HG03175 (cell line): Measurements from ENCODE around the gene CCBE1.
"Not testable (repeated sequence)": the region's sequence is repeated elsewhere in the genome, so short reads cannot be mapped to it uniquely, and the experiment has no call there.

Experiments
- ATAC-seq: cut with Tn5 transposase; IDR thresholded peaks from one replicate; pipeline ENCODE4 v1.9.1; 2021; ENCODE audit warnings: mild to moderate bottlenecking, moderate library complexity; ENCODE audit not compliant: unreplicated experiment

CCBE1 gene

DNA sequence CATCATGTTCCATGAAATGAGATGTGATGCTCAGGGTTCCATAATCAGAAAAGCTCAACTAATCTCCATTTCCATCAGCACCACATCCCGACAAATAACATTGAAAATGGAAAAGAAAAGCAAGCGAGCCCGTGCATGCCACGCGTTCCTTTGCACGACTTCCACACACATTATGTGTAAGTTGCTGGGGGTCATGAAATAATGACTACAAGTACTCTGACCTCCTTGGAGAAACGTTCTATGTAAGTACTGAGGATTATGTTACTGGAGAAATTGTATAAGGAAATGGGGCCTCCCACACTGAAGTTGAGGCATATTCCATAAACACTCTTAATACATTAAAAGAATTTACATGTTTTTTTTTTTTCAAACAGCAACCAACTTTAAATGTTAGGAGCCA, 38.3 kb downstream of the CCBE1 start:
- no peak for ATAC-seq

DNA sequence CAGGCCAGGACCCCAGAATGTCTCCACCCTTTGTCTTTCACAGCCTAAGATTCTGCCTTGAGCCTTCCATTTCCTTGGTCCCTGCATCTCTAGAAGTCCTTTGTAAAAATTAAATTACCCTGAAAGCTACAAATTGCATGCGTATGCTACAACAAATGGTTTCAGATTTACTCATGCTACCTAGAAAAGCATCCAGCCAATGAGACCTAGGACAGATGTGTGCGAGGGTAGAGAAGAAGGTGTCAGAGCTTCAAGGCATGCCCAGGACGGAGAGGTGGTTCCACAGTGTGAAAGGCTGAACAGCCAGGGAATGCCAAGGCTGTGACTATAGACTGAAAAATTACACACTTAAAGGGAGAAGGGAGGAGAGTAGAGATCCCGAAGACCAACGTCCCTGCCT, 40.2 kb downstream of the CCBE1 start:
- no peak for ATAC-seq

DNA sequence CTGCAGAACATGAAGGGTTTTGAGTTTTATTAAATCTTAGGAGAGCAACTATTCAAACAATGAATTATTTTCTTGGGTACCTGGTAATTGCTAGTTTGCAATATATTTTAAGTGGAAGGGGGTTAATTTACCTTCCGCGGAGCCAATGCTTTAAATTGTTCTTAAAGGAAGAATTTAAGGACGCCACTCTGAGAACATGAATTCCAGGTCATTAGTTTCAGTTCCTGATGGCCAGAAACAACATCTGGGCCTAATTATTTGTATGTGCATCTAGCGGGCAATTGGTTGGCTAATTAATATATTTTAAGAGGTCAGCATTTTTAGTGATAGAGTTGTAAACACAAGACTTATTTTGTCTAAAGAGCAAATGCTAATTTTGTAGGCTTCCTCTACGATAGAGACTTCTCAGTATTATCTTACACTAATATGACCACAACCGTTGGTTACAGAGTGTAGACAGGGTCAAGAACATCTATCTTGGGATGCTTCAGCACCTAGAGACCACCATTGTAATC, 40.8 kb downstream of the CCBE1 start:
- no peak for ATAC-seq

- ATAC-seq = no peak
Measured at GRCh38 chr18:59655676-59656075, 41.5 kb downstream of the CCBE1 start.

- ATAC-seq = no peak
Measured at GRCh38 chr18:59651071-59651470, 46.2 kb downstream of the CCBE1 start.

DNA sequence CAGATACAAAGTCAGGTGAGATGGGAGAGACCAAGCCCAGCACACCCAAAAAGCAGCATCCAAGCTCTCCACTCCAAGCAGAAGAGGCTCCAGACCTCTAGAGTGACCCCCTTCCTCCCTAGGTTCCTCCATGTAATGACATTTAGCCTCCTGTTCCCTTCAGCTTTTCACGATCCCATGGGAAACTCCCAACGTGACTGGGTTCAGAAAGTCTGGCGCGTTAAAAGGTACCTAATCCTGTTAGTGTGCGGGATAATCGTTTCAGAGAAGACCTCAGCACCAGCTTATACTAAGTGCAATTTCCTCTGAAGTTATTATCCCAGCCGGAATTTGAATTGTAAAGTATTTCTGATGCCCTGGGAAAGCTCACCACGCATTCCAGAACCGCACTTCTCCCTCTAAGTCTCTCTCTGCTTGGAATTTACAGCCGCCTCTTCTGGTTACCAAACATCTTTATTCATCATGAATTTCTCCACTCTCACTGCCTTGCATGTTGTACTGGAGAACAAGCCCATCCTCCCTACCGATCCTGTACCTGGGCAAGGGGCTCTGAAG, 46.9 kb downstream of the CCBE1 start:
- no peak for ATAC-seq

GRCh38 chr18:59649591-59649990, 47.6 kb downstream of the CCBE1 start:
- no peak for ATAC-seq

- not testable (repeated sequence) for ATAC-seq
Measured at GRCh38 chr18:59648469-59648868, 48.8 kb downstream of the CCBE1 start.

GRCh38 chr18:59646963-59647307, 50.3 kb downstream of the CCBE1 start:
- ATAC-seq = no peak

DNA sequence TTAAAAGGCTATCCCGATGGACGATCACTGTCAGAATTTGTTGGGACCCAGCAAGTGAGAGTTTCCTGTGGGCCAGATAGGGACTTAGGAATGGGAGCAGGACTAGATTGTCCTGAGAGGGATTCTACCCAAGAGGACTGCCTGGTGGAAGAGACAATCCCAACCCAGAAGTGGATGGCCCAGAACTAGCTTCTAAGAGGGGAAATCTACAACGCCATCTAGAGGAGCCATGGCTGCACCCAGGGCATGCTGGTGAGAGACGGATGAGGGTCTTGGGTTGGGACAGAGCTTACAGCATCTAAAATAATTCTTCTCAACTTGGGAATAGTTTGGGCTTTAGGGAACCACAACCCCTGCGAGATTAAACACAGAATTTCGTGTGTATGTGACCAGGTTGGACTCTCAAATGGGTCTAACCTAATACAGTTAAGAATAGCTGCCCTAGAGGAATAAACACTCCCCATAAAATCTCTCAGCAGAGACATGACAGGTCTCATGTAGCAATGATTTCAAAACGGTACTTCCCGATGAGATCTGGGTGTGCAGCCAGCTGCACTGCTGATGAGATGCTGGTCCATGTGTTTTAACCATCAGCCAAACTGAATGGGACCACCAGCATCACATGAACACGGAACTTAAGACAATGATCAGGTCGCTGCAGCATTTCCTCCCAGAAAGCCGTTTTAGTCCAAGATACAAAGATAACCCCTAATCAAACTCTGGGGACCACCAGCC, 50.8 kb downstream of the CCBE1 start:
- no peak for ATAC-seq

DNA sequence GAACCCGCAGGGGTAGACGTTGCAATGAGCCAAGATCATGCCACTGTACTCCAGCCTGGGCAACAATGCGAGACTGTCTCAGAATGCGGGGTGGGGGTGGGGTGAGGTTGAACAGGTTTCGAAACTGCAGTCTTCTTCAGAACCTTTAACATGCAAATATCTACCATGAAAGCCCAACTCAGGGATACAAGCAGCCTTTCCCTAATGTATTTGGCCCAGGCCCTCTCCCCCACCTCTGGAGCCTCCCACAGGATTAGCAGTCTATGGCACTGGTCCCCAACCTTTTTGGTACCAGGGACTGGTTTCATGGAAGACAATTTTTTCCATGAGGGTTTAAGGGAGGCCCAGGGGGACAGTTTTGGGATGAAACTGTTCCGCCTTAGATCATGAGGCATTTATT, 53.5 kb downstream of the CCBE1 start:
- no peak for ATAC-seq

DNA sequence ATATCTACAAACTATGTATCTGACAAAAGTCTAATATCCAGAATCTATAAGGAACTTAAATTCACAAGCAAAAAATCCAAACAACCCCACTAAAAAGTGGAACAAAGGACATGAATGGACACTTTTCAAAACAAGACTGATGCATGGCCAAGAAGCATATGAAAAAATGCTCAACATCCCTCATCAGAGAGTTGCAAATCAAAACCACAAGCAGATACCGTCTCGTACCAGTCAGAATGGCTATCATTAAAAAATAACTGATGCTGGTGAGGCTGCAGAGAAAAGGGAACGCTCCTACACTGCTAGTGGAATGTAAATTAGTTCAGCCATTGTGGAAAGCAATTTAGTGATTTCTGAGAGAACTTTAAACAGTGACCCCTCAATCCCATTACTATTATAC, 56.5 kb downstream of the CCBE1 start:
- ATAC-seq = no peak

DNA sequence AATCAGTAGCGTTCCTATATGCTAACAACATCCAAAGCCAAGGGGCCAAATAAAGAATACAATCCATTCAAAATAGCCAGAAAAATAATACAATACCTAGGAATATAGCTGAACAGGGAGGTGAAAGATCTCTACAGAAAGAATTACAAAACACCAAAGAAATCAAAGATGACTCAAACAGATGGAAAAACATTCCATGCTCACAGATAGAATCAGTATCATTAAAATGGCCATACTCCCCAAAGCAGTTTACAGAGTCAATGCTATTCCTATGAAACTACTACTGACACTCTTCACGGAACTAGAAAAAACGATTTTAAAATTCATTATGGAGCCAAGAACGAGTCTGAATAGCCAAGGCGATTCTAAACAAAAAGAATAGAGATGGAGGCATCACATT, 57.4 kb downstream of the CCBE1 start:
- ATAC-seq = no peak

DNA sequence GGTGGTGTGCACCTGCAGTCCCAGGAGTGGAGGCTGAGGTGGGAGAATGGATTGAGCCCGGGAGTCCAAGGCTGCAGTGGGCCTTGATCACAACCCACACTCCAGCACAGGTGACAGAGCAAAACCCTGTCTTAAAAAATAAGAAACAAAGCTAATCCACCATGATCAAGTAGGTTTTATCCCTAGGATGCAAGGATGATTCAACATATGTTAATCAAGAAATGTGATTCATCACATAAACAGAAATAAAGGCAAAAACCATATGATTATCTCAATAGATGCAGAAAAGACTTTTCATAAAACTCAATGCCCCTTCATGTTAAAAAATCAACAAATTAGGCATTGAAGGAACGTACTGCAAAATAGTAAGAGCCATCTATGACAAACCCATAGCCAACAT, 58.1 kb downstream of the CCBE1 start:
- ATAC-seq = no peak

DNA sequence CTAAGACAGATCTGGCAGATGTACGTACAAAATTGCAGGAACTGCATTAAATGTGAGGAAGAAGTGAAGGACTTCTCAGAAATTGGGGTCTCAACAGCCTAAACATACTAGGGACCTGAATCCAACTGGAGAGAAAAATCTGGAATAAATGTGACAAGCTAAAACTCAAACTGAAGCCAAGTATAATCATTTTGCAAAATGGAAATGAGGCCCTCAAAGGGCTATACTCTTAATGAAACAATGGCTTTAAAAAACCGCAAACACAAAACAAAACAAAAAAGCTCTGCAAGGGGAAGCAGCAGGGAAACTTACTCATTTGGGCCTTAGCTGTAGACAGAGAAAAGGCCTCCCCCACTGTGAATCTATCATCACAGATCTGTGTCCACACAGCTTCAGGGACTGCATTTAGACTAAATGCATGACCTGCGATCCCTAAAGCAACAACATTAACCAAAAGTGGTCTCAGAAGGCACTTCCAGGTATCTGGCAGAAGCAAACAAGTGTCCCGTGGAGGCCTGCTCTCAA, 63.2 kb downstream of the CCBE1 start:
- ATAC-seq = no peak

GRCh38 chr18:59633317-59633716, 63.9 kb downstream of the CCBE1 start:
- no peak for ATAC-seq

DNA sequence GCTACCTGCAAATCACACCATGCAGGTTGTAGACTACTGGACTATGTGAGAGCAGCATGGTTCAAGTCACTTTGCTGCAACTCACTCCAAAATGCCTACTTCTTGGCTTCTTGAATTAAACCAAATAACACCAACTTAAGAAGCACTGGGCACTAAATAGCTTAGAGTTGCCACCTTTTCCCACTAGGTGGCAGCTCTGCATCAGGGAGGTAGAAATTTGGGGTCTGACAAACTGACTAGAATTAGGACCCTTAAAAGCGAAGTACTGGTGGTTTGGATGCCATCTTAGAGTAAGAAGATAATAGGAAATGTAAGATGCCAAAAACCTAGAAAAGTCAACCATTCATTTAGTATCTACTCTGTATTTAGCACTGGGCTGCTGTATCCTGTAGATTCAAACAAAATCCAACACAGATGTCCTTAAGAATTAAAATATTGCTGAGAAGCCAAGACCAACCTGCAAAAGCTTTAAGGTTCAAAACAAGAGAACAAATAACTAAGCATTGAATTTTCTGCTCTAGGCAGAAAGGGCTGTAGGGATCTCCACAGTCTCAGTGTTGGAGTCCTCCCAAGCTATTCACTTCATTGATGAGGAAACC, 65.5 kb downstream of the CCBE1 start:
- no peak for ATAC-seq

GRCh38 chr18:59629894-59630293, 67.3 kb downstream of the CCBE1 start:
- ATAC-seq = no peak

DNA sequence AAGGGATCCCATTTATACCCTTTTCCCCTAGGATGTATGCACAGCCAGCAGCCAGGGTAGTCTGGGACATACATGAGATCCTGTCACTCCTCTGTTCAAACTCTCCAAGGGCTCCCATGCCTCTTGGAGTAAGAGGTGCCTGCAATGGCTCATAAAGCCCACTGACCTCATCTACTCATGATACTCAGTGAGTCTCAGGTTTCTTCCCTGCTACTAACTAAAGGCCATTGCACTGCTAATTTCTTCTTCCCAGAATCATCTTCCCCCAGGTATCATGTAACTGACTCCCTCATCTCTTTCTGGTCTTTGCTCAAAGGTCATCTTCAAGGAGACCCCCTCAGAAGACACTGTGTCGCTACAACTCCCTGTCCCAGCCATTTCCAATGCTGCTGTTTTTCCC, 68.2 kb downstream of the CCBE1 start:
- ATAC-seq = no peak

DNA sequence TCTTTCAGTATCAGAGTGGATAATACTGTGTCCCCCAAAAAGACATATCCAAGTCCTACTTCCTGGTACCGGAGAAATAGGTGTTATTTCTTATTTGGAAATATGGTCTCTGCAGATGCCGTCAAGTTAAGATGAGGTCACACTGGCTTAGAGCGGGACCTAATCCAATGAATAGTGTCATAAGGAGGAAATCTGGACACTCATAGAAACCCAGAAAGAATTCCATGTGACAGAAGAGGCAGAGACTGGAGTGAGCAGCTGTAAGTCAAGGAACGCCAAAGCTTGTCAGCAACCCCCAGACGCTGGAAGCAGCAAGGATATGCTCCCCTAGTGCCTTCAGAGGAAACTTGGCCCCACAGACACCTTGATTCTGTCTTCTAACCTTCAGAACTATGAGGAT, 69.8 kb downstream of the CCBE1 start:
- ATAC-seq = no peak

DNA sequence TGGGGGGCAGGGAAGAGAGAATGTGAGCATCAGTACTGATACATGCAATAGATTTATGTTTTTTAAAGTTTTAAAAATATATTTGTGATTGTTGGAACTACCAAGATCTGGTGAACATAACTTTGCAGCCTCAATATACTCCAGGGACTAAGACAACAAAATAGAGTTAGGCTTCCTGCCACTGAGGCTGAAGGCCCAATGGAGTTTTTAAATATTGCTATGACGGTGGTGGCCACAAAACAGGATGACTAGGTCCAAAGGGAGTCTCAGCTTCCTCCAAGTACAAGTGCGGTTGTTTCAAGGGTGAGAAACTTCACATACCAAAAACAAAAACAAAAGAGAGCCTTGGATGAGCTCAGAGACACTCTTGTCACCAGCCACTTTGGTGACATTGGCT, 72.9 kb downstream of the CCBE1 start:
- ATAC-seq = no peak
